ENCODE measurements around the gene FUBP1.

FUBP1 gene

GRCh38 chr1:77945345-77945744, 33.5 kb downstream of the FUBP1 start:
- H3K27ac ChIP-seq (ENCODE audit: low read length, poor library complexity, severe bottlenecking) = no peak overlapping the region
- no peak overlapping the region for H2AFZ ChIP-seq (ENCODE audit: low read depth, low read length)
- H3K4me2 ChIP-seq (ENCODE audit: low read length, poor library complexity, severe bottlenecking) = no peak overlapping the region
- WGBS = 100% methylated on average over 1 of the region's 2 CpGs
- H2BK120ac ChIP-seq (ENCODE audit: low read depth, low read length) = no peak overlapping the region
- H2BK15ac ChIP-seq (ENCODE audit: low read depth, poor library complexity, severe bottlenecking) = no peak overlapping the region
- no peak for DNase-seq
- no peaks in the 10 kb centered on the region for H3K79me1 ChIP-seq (replicated peaks; ENCODE audit: low read length, poor library complexity, severe bottlenecking)
- no peak overlapping the region for H2BK5ac ChIP-seq (ENCODE audit: low read depth, low read length, poor library complexity, severe bottlenecking)
- H4K91ac ChIP-seq (ENCODE audit: low read length) = no peak overlapping the region
- peaks cover 4 to 97% of the 10 kb centered on the region in 2 experiments for H3K36me3 ChIP-seq (ENCODE audit: control insufficient read depth in 1 of 2, insufficient read depth in 2 of 2, low read depth in 1 of 2, low read length in 2 of 2)
- no peak overlapping the region for H2BK12ac ChIP-seq (ENCODE audit: low read length in 2 of 2)
- H3K4me3 ChIP-seq (ENCODE audit: insufficient read depth in 1 of 2, low read depth in 1 of 2, low read length in 2 of 2) = no peak overlapping the region
- no peak overlapping the region for H3K4ac ChIP-seq (ENCODE audit: low read depth in 1 of 2, low read length in 2 of 2)
- H3K9me3 ChIP-seq (ENCODE audit: control insufficient read depth, low read length) = no peaks in the 10 kb centered on the region
- H3K27me3 ChIP-seq (ENCODE audit: control insufficient read depth in 1 of 2, insufficient read depth in 1 of 2, low read length in 2 of 2) = no peaks in the 10 kb centered on the region
- no peak overlapping the region for H3K23ac ChIP-seq (ENCODE audit: low read length in 2 of 2)
- no peak overlapping the region for H3K9ac ChIP-seq (ENCODE audit: low read length)
- no peak overlapping the region for H3K18ac ChIP-seq (ENCODE audit: low read depth in 1 of 2, low read length in 2 of 2)
- peaks cover 3% of the 10 kb centered on the region for H3K4me1 ChIP-seq (ENCODE audit: control insufficient read depth, insufficient read depth, low read depth, low read length)
- no peak overlapping the region for H3K14ac ChIP-seq (ENCODE audit: low read length in 2 of 2)
- no peak overlapping the region for H2AK5ac ChIP-seq (ENCODE audit: low read length, severe bottlenecking)
- no peak overlapping the region for H4K8ac ChIP-seq (ENCODE audit: low read length)

- Histone ChIP-seq H2AFZ (ENCODE audit: low read depth, low read length) (no peak overlapping the region), H3K9me3 (ENCODE audit: control insufficient read depth, low read length) (no peaks in the 10 kb centered on the region), H3K4me1 (ENCODE audit: control insufficient read depth, insufficient read depth, low read depth, low read length) (no peaks in the 10 kb centered on the region), H4K8ac (ENCODE audit: low read length) (no peak overlapping the region), H2BK15ac (ENCODE audit: low read depth, poor library complexity, severe bottlenecking) (no peak overlapping the region), H3K79me1 (replicated peaks; ENCODE audit: low read length, poor library complexity, severe bottlenecking) (no peaks in the 10 kb centered on the region), H3K4me3 (ENCODE audit: insufficient read depth in 1 of 2, low read depth in 1 of 2, low read length in 2 of 2) (no peak overlapping the region), H3K27me3 (ENCODE audit: control insufficient read depth in 1 of 2, insufficient read depth in 1 of 2, low read length in 2 of 2) (no peaks in the 10 kb centered on the region), H3K36me3 (ENCODE audit: control insufficient read depth in 1 of 2, insufficient read depth in 2 of 2, low read depth in 1 of 2, low read length in 2 of 2) (peaks cover 3 to 80% of the 10 kb centered on the region in 2 experiments), H2BK120ac (ENCODE audit: low read depth, low read length) (no peak overlapping the region), H3K14ac (ENCODE audit: low read length in 2 of 2) (no peak overlapping the region), H3K4me2 (ENCODE audit: low read length, poor library complexity, severe bottlenecking) (no peak overlapping the region), H3K4ac (ENCODE audit: low read depth in 1 of 2, low read length in 2 of 2) (no peak overlapping the region), H3K23ac (ENCODE audit: low read length in 2 of 2) (no peak overlapping the region), H3K9ac (ENCODE audit: low read length) (no peak overlapping the region), H3K27ac (ENCODE audit: low read length, poor library complexity, severe bottlenecking) (no peak overlapping the region), H2BK12ac (ENCODE audit: low read length in 2 of 2) (no peak overlapping the region), H3K18ac (ENCODE audit: low read depth in 1 of 2, low read length in 2 of 2) (no peak overlapping the region), H2AK5ac (ENCODE audit: low read length, severe bottlenecking) (no peak overlapping the region), H2BK5ac (ENCODE audit: low read depth, low read length, poor library complexity, severe bottlenecking) (no peak overlapping the region), H4K91ac (ENCODE audit: low read length) (no peak overlapping the region)
- no peak for DNase-seq
- WGBS = 100% methylated on average over 2 of the region's 4 CpGs
These were observed 36.3 kb downstream of the FUBP1 start for GRCh38 chr1:77942400-77943140.

GRCh38 chr1:77940921-77941570, 37.8 kb downstream of the FUBP1 start:
- H2BK15ac ChIP-seq (ENCODE audit: low read depth, poor library complexity, severe bottlenecking) = no peak overlapping the region
- 97% methylated on average over 3 of the region's 4 CpGs for WGBS
- H4K91ac ChIP-seq (ENCODE audit: low read length) = no peak overlapping the region
- no peak overlapping the region for H3K27ac ChIP-seq (ENCODE audit: low read length, poor library complexity, severe bottlenecking)
- no peaks in the 10 kb centered on the region for H3K4me1 ChIP-seq (ENCODE audit: control insufficient read depth, insufficient read depth, low read depth, low read length)
- H3K9me3 ChIP-seq (ENCODE audit: control insufficient read depth, low read length) = no peaks in the 10 kb centered on the region
- no peak overlapping the region for H3K23ac ChIP-seq (ENCODE audit: low read length in 2 of 2)
- DNase-seq = no peak
- H3K4me3 ChIP-seq (ENCODE audit: insufficient read depth in 1 of 2, low read depth in 1 of 2, low read length in 2 of 2) = no peak overlapping the region
- no peak overlapping the region for H4K8ac ChIP-seq (ENCODE audit: low read length)
- H3K18ac ChIP-seq (ENCODE audit: low read depth in 1 of 2, low read length in 2 of 2) = no peak overlapping the region
- H2BK120ac ChIP-seq (ENCODE audit: low read depth, low read length) = no peak overlapping the region
- no peak overlapping the region for H3K4ac ChIP-seq (ENCODE audit: low read depth in 1 of 2, low read length in 2 of 2)
- H3K79me1 ChIP-seq (replicated peaks; ENCODE audit: low read length, poor library complexity, severe bottlenecking) = no peaks in the 10 kb centered on the region
- H3K36me3 ChIP-seq (ENCODE audit: control insufficient read depth in 1 of 2, insufficient read depth in 2 of 2, low read depth in 1 of 2, low read length in 2 of 2) = peaks cover 7 to 71% of the 10 kb centered on the region in 2 experiments
- no peaks in the 10 kb centered on the region for H3K27me3 ChIP-seq (ENCODE audit: control insufficient read depth in 1 of 2, insufficient read depth in 1 of 2, low read length in 2 of 2)
- H2AFZ ChIP-seq (ENCODE audit: low read depth, low read length) = no peak overlapping the region
- H2AK5ac ChIP-seq (ENCODE audit: low read length, severe bottlenecking) = no peak overlapping the region
- H3K14ac ChIP-seq (ENCODE audit: low read length in 2 of 2) = no peak overlapping the region
- no peak overlapping the region for H2BK12ac ChIP-seq (ENCODE audit: low read length in 2 of 2)
- H2BK5ac ChIP-seq (ENCODE audit: low read depth, low read length, poor library complexity, severe bottlenecking) = no peak overlapping the region
- no peak overlapping the region for H3K9ac ChIP-seq (ENCODE audit: low read length)
- H3K4me2 ChIP-seq (ENCODE audit: low read length, poor library complexity, severe bottlenecking) = no peak overlapping the region

DNA sequence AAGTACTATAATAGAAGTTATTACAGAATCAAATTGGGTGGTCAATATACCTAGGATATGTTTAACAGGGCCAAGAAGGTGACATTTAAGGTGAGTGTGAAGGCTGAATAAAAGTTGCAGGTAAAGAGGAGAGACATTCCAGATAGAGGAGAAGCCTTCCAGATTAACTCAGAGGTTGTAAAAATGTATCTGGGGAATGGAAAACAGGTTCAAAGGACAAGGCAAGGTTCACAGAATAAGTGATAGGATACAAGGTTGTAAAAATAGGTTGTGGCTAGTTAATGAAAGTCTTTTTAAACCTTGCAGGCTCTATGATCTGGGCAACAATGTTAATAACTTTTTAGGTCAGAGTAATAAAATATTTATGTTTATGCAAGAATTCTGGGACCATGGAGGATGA, 40.2 kb downstream of the FUBP1 start:
- peaks cover 3% of the 10 kb centered on the region for H3K4me1 ChIP-seq (ENCODE audit: control insufficient read depth, insufficient read depth, low read depth, low read length)
- DNase-seq = no peak
- H2BK12ac ChIP-seq (ENCODE audit: low read length in 2 of 2) = no peak overlapping the region

More for the DNA sequence above, 40.2 kb downstream of the FUBP1 start:
- Histone ChIP-seq H3K27ac (ENCODE audit: low read length, poor library complexity, severe bottlenecking) (no peak overlapping the region), H2AK5ac (ENCODE audit: low read length, severe bottlenecking) (no peak overlapping the region), H4K8ac (ENCODE audit: low read length) (no peak overlapping the region), H3K18ac (ENCODE audit: low read depth in 1 of 2, low read length in 2 of 2) (no peak overlapping the region), H3K14ac (ENCODE audit: low read length in 2 of 2) (no peak overlapping the region), H2BK120ac (ENCODE audit: low read depth, low read length) (no peak overlapping the region), H3K4me3 (ENCODE audit: insufficient read depth in 1 of 2, low read depth in 1 of 2, low read length in 2 of 2) (no peak overlapping the region), H3K4ac (ENCODE audit: low read depth in 1 of 2, low read length in 2 of 2) (no peak overlapping the region), H2BK5ac (ENCODE audit: low read depth, low read length, poor library complexity, severe bottlenecking) (no peak overlapping the region), H3K79me1 (replicated peaks; ENCODE audit: low read length, poor library complexity, severe bottlenecking) (peaks cover 7% of the 10 kb centered on the region), H3K9ac (ENCODE audit: low read length) (no peak overlapping the region), H3K36me3 (ENCODE audit: control insufficient read depth in 1 of 2, insufficient read depth in 2 of 2, low read depth in 1 of 2, low read length in 2 of 2) (peaks cover 16 to 54% of the 10 kb centered on the region in 2 experiments), H3K27me3 (ENCODE audit: control insufficient read depth in 1 of 2, insufficient read depth in 1 of 2, low read length in 2 of 2) (no peaks in the 10 kb centered on the region), H2AFZ (ENCODE audit: low read depth, low read length) (no peak overlapping the region), H2BK15ac (ENCODE audit: low read depth, poor library complexity, severe bottlenecking) (no peak overlapping the region), H4K91ac (ENCODE audit: low read length) (no peak overlapping the region), H3K23ac (ENCODE audit: low read length in 2 of 2) (no peak overlapping the region), H3K9me3 (ENCODE audit: control insufficient read depth, low read length) (no peaks in the 10 kb centered on the region), H3K4me2 (ENCODE audit: low read length, poor library complexity, severe bottlenecking) (no peak overlapping the region)

All from mesenchymal stem cell (in vitro differentiated cells and primary cell).